AML-193 (cell line): ENCODE results near the gene TBC1D5.

Experiments used
- DNase-seq, 2 experiments: peaks; one replicate each; lab custom pipeline; 2025; lab: John Stamatoyannopoulos, UW

The TBC1D5 gene

DNA sequence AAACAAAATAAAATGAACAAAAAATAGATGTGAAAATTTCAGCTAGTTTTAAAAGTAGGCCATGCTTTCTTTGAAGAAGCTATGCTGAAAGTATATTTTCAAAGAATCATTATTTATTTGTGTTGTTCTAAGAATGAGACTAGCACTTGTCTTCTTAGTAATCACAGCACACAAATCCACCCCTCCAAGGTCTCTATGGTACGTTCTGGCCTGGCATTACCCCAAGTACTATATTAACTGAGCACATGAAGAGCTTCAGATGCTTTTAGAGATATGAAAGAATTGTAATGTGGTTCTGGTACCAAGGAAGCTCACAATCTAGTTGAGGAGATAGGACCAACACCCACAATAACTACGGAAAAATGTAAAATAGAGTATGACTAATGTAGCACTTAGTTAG is 441.2 kb downstream of the TBC1D5 start:
- no peak for DNase-seq

DNA sequence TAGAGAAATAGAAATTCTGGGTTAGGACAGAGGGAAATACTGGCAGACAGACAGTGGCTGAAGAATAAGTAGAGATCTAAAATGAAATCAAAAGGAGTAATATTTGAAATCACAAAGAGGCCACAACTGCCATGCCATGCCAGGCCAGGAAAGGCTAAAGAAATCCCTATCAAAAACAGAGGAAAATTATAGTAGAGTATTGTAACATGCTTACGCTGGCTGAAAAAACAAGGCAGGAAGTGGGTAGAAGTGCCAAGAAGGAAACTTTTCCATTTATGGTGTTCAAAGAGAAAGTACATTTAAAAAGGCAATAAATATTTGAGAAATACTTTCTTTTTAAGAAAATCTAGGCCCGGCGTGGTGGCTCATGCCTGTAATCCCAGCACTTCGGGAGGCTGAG is 442.0 kb downstream of the TBC1D5 start:
- DNase-seq, result no peak

DNA sequence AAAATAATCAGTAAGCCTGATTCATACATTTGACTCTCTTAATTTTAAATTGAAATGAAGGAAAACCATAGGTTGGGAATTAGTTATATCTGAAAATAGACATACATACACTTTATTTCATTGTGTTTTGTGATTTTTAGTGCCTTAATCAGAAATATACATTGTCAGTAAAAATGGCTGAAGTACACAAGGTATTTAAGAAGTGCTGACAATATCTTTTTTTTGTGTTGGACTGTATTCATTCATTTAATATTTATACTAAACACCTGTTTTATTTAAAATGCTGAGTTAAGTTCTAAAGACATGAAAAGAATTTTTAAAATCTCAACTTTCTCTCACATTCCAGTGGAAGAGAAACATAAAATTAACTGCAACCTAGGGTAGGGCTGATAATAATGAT is 444.4 kb downstream of the TBC1D5 start:
- no peak for DNase-seq

DNA sequence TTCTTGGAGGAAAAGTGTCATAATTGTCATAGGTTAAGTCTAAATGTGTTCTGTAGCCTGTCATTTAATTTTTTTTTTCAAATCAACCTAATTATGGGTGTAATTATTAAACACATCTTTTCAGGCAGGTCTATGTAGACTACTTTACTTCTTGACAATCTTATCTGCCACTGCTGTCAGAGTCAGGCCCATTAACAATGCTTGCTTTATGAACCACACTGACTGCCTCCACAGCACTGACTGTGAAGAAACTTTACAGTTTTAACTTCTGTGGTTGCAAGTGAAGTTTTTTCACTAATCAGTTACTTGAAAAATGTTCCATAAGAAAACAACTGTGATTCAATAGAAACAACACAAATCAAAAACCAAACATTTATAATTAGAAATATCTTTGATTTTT is 449.9 kb downstream of the TBC1D5 start:
- DNase-seq, result no peak

GRCh38 chr3:17290894-17291293 is 451.5 kb downstream of the TBC1D5 start:
- no peak for DNase-seq

DNA sequence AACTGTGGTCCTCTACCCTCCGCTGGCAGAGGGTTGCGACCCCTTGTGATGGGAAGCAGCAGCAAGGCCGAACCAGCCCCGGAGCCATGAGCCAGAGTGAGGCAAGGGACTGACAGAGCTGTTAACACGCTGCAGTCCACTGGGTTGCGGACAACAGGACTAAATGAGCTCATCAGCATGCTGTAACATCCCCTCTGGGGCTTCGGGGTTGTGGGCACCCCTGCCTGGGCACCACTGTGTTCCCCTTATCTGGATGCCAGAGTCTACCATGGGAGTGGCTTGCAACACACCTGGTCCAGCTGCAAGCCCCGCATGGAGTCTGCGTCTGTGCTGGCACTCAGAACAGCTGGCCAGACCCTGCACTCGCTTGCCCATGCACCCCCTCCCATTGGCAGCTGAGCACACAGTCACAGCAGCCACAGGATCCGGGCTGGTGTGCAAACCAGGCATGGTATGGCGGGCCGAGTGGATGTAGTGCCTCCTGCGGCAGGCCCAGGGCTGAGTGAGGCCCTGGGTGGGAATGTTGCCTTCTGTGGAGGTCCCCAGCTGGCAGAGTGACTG is 453.5 kb downstream of the TBC1D5 start:
- DNase-seq, result no peak

- no peak for DNase-seq
These were observed 455.3 kb downstream of the TBC1D5 start for GRCh38 chr3:17287006-17287689.

- DNase-seq, result no peak
These were observed 464.4 kb downstream of the TBC1D5 start for GRCh38 chr3:17278006-17278405.

DNA sequence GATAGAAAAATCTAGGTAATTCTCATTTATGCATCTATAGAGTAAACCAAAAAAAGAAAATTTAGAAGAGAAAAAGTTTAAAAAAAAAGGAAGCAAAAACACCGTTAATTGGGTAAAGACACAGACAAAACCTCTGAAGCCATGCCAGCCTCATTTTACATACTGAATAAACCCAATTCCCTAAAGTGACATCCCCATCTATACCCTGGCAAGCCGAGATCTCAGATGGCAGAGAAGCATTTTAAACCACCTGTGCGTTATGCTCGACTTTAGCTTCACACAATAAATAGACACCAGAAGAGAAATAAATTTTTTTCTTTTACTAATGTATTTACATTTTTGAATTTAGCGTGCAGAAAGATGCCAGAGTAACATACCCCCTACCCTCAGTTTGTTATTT is 475.6 kb downstream of the TBC1D5 start:
- DNase-seq, result no peak

GRCh38 chr3:17261627-17262369 is 480.6 kb downstream of the TBC1D5 start:
- no peak for DNase-seq

GRCh38 chr3:17260257-17260656 is 482.2 kb downstream of the TBC1D5 start:
- DNase-seq, result no peak

DNA sequence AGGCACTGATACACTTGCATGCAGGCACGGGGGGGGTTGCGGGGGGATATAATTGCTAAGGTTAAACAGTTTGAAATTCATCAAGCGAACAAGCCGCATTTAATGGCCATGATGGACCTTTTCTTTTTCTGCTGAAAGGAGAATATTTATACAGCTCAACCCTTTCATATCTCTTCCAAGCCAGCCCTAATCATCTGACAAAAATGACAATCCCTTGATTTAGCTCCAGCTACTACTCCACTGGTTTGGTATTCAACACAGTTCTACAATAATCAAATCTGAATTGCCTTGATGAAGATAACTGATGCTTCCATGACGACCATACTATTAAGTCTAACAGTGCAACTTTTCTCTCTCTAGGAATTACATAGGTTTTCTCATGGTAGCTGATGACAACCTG is 482.7 kb downstream of the TBC1D5 start:
- DNase-seq, result no peak

DNA sequence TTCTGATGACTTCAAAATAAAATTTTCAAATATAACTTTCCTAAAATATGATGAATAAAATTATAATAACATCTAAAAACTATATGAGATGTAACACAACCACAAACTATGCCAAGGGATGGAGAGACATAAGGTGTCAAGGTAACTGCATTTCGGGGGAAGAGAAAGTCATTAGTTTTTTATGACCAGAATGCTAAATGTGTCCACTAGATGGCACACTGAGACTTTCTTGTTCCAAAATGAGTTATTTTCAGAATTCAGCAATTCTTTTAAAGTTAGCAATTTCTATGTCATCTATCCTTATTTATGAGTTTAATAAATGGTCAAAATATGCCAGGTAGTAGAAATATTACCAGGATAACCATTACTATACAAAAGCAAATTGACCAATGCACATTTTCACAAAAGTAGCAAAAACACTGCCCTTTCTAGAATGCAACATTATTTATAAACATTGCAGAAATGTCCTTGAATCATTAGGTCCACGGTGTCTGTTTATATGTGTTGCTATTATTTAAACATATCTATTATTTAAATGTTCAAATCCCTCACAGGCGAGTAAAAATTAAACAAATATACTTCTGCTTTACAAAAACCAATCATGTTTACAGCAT is 483.5 kb downstream of the TBC1D5 start:
- peak; percentile 29 to 48 for DNase-seq

- no peak for DNase-seq
These were observed 485.2 kb downstream of the TBC1D5 start for GRCh38 chr3:17257269-17257668.

DNA sequence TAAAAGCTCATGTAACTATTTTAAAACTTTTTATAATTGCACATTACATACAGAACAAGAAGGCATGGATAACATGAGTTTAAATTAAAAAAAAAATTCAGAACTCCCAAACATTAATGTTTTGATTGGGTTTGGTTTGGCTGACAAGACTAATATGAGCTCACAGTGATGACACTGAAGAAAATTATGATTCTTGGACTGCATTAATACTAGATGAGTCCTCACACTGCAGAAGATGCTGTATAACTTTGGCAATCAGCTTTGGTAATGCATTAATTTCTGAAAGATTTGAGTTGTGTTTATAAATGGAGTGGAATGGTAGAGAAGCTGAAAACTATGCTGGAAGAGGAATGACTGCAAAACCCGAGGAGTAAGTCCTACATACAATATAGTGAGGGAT is 498.8 kb downstream of the TBC1D5 start:
- DNase-seq, result no peak

- no peak for DNase-seq
These were observed 503.0 kb downstream of the TBC1D5 start for GRCh38 chr3:17239417-17239816.

DNA sequence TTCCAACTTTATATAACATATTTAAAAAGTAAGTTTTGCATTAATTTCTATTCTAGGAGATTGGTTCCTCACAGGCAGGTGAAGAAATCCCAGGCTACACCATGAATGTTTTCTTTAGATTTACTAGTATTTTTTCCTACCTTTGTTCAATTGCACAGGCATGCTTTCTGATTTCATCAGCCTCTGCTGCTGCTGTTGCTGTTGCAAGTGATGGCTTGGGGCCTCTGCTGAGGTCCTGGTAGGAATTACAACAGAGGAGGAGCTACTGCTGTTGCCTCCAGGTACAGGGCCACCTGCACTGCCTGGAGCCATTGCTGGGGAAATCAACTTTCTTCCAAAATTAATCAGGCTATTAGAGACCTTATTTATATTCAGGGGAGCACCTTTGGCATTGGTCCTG is 504.4 kb downstream of the TBC1D5 start:
- no peak for DNase-seq

DNA sequence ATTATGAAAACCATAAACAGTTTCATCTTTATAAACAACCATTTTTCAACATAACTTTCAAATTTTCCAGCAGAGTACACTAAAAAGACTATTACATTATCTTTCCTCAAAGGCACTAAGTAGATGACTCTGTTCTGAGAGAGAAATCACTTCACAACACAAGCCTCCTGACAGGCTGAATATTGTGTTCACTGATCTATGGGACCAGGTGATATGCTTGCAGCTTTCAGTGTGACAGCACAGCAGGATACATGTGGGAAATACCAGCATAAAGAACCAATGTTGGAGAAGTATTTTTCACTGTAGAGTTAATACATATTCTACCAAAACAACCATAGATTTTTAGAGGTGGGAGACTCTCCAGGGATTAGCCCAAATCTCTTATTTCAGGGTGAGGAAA is 507.1 kb downstream of the TBC1D5 start:
- no peak for DNase-seq

- no peak for DNase-seq
These were observed 508.0 kb downstream of the TBC1D5 start for GRCh38 chr3:17234382-17234781.

DNA sequence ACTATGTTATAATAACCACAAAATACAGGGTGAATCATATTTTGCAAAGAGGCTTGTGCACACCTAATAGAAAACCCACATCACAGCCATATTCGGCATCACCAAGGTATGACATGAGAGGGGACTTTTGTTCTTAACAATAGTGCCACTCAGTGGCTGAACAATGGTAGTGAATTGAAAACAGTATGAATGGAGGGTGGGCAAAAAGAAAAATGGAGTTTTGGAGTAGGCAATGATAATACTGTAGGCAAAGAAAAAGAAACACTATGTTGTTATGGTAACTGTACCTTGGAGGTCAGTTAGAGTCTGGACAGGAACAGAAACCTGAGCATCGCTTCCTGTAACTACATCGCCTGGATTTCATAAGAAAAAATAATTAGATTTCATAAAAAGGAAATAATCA is 509.0 kb downstream of the TBC1D5 start:
- DNase-seq, result peak; percentile 59 to 61

DNA sequence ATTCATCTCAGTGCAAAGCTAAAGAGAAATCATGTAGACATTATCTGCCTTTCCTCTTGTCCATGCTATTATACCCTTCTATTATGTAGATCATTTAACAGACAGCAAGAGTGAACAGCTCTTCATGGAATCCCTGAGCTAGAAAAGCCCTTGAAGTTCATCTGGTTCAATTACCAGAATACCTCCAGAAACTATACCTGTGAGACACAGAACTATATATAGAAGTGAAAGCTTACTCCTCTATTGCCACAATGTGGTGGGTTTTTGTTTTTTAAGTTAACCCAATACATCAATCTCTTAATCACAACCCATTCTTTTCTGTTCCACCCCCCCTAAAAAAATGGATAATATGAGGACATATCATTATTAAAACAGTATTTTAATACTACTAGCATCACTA is 510.0 kb downstream of the TBC1D5 start:
- DNase-seq, result no peak

DNA sequence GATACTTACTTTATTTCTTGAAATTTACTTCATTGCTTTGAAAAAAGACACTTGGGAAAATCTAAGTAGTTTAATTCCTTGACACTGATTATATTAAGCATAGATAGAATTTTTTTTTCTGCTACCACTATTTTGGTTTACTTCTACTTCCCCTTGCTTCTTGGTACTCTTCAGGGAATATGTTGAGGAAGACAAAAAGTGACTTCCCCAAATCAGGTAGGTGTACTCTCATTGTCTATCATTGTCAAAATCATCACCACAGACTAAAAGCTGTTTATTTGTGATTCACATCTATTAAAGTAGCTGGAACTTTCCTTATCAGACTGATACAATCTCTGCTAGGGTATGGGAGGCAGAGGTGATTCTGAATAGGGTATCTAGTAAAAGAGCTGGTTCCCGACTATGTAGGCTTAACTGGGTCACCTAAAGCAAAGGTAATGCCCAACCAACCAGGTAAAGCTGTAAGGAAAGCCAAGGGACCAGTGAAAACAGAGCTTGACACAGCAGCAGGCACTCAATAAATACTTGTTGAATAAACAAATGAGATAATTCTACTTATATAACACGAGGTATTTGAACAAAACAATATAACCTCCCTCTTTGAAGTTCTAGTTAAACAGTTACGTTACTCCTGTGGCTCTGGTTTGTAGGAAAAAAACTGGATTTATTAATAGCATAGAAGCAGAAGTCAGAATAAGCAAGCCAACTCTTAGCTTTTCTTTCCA is 510.7 kb downstream of the TBC1D5 start:
- DNase-seq, result no peak
